ENCODE measurements around the gene MMRN2.
A peak's percentile ranks its signal among the peaks of the same experiment; 100 is the strongest.
"Not testable (repeated sequence)": the region's sequence is repeated elsewhere in the genome, so short reads cannot be mapped to it uniquely, and the experiment has no call there.

The MMRN2 gene

DNA sequence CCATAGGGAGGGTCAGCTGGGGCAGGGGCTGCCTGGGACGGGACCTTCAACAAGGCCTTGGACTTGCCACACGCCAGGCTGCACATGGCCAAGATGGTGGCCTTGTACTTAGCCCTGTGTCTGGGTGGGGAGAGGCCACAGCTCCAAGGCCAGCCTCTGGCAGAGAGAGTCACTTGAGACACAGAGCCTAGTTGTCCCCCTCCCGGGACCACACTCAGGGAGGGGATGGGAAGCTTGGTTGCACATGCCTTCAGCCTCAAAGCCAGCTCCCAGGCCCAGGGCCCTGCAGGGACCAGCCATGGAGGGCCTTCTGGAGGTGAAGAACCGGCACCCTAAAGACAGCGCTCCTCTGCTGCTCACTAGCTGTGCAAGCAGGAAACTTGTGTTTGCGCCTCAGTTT lies 16.7 kb downstream of the MMRN2 start:
- no peak for DNase-seq (ENCODE audit: low spot score)

DNA sequence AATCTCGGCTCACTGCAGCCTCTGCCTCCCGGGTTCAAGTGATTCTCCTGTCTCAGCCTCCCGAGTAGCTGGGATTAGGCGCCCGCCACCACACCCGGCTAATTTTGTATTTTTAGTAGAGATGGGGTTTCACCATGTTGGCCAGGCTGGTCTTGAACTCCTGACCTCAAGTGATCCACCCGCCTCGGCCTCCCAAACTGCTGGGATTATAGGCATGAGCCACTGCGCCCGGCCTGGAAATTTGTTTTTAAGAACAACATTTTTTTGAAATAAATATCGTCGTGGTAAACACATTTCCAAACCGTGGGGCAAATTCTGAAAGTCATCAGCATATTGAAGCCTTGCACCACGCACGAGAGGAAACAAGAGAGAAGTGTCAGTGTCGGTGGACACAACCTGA lies 17.3 kb downstream of the MMRN2 start:
- not testable (repeated sequence) for DNase-seq (ENCODE audit: low spot score)

DNA sequence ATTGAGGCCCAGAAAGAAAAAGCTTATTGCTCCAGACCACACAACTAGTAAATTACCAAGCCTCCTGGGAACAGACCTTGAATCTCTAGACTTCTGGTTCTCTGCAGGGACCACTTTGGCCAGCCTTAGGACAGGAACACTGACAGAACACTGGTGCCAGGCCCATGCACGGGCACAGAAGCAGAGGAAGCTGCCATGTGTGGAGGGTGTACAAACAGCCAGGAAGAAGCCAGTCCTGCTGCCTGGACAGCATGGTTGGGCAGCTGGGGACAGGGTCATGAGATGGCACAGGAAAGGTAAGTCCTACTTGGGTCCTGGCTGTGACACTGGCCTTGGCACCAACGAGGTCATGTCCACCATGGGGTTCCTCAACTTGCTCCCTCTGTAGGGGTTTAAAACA lies 19.2 kb downstream of the MMRN2 start:
- DNase-seq (ENCODE audit: low spot score), result no peak

DNA sequence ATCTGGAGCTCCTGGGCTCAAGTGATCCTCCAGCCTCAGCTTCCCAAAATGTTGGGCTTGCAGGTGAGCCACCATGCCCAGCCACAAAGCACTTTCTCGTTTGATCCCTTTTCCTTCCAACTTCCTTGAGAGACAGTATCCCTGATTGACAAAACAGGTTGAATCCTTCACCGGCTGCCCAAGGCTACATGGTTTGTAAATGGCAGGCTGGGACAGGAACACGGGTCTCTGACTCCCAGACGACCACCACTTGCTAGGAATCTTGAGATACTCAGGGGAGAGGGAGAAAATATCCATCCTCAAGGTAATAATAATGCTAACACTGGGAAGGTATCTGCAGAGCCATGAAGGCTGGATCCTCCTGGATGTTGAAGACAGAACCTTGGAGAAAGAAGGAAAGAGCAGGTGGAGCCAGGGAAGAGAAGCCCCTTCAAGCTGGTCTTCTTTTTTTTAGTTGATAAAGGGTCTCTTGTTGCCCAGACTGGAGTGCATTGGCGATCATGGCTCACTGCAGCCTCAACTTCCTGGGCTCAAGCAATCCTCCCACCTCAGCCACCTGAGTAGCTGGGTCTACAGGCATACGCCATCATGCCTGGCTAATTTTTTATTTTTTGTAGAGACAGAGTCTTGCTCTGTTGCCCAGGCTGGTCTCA lies 19.8 kb downstream of the MMRN2 start:
- no peak for DNase-seq (ENCODE audit: low spot score)

DNA sequence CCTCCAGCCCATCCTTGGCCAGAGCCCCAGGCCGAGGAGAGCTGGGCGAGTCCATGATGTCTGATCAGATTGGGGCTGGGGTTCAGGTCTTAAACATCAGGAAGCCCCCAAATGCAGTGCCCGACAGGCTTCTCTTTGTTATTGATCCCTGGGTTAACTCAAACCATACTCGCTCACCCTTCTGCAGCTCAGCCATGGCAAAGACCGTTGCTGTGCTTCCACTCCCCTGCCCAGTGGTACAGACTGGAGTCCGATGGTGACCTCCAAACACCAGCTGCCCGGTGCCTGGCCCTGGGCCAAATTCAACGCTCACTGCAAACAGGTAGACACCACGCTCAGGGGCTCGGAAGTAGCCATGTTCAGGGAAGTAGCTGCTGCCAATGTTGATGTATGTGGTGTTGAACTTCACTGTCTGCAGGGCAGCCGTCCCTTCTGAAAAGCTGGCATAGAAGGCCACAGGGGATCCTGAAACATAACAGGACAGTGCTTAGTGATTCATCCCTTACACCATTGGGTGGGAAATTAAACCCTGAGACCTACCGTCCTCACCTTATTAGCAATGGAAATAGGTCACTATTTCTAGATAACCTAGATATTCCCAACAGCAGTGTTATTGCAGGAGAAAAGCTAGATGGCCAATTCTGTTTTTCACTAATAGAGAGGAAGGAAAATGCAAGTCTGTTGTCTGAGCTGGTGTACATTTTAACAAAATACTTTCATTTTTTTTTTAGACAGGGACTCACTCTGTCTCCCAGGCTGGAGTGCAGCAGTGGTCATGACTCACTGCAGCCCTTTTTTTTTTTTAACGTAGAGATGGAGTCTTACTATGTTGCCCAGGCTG lies 20.5 kb downstream of the MMRN2 start:
- DNase-seq (ENCODE audit: low spot score), result no peak

DNA sequence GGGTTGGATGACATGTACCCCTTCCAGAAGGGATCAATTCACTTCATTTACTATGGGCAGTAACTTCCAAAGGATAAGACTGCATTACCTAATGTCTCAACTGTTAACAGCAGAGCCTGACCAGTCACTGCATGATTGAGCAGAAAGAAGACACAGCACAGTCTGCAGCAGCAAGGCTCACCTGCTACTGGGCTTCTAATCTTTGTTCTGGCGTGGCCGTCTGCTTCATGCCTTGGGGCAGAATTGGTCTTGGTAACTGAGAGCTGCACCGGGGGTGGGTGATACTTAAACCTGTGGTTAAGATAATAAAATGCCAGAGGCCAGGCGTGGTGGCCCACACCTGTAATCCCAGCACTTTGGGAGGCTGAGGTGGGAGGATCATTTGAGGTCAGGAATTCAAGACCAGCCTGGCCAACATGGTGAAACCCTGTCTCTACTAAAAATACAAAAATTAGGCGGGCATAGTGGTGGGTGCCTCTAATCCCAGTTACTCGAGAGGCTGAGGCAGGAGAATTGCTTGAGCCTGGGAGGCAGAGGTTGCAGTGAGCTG lies 23.2 kb downstream of the MMRN2 start:
- not testable (repeated sequence) for DNase-seq (ENCODE audit: low spot score)

DNA sequence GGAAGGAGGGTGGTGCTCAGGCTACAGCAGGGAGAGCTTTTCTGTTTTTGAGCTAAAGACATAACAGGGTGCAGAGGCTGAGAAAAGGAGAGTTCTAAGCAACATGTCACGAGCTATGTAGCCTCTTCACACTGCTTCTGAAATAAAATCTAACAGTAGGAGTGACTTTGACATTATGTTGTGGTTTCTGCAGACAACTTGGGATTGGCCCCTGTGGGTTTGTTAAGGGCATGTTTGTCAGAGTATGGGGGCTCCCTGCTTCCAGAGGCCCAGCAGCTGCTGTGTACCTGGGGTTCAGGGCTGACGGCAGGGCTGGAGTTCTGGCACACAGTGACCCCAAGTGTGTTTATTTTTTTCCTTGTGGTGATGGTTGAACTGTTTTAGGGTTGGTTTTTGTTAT lies 24.7 kb downstream of the MMRN2 start:
- DNase-seq (ENCODE audit: low spot score), result no peak

DNA sequence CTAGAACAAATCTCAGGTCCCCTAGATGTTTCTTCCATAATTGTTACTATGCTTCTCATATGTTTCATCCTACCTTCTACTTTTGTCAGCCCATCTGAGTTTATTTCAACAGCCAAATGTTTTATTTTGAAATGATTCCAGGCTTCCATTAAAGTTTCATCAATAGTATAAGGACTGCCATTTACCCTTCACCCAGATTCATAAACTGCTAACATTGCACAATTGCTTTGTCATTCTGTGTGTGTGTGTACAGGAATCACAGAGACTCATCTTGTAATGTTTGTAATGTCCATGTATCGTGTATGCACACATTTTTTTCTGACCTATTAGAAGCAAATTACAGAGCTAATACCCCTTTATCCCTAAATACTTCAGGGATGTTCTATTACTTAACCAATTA lies 25.5 kb downstream of the MMRN2 start:
- DNase-seq (ENCODE audit: low spot score), result no peak

DNA sequence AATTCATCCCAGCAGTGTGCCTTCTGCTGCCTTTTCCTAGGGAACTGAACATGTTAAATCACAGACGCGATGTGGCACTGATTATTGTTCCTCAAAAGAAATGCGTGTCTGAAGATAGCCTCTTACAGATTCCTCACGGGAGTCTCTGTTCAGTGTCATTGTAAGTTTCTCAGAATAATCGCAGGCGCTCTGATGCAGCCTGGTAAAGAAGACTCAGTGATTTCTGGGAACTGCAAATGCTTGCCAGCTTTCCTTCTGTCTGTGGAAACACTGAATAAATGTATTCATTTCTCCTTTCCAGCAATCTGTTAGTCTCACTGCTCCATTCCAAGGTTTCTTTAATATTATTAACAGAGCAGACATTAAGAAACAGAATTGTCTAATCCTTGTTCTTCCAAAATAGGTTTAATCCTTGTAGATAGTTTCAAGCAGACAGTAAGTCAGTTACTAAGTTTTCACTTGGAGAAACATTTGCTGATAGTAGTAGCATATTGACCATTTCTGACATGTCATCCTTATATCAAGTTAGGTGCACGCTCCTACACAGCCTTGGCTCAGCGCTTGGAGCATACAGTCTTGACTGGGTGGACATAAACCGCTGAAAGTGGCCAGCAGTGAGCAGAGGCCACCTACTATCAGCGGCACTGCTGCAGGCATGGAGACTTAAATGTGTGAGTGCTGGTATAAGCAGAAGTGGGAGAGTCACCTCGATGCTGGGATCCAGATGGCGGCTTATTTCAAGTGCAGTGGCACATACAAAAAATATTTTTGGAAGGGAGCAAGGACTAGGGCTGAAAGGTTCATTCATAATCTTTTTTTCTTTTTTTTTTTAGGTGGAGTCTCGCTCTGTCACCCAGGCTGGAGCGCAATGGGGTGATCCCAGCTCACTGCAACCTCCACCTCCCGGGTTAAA lies 27.7 kb downstream of the MMRN2 start:
- DNase-seq (ENCODE audit: low spot score), result no peak

DNA sequence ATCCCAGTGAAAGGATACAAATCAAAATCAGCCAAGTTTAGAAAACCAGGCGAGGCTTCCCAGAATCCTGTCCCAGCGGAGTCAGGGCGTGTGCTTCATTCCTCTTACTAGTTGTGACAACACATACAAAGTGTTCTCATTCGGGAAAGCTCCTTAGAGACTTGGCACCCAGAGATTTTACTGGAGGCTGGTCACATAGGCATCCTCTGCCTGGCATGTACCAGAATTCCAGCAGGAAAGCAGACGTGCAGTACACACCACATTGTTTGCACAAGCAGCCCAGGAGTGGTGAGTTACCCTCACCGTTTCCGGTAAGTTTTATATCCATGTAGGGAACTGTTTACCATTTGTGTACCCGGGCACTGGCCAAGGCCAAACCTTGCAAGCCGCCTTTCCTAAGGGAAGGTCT lies 34.9 kb downstream of the MMRN2 start:
- DNase-seq (ENCODE audit: low spot score), result no peak

DNA sequence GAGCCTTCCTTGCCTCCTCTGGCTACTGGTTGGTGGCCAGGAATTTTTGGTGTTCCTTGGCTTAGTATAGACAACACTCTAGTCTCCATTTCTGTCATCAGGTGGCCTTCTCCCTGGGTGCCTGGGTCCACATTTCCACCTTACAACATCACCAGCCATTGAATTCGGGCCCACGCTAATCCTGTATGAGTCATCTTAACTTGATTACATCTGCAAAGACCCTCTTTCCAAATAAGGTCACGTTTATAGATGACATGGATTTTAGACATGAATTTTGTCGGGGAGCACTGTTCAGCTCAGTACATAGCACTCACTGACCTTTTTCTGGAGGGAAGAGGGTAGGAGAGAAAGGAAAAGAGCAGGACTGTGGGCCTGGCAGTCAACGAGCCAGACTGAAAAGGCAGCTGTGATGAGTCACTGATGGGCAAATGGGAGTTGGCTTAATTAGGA lies 39.4 kb downstream of the MMRN2 start:
- DNase-seq (ENCODE audit: low spot score), result no peak

DNA sequence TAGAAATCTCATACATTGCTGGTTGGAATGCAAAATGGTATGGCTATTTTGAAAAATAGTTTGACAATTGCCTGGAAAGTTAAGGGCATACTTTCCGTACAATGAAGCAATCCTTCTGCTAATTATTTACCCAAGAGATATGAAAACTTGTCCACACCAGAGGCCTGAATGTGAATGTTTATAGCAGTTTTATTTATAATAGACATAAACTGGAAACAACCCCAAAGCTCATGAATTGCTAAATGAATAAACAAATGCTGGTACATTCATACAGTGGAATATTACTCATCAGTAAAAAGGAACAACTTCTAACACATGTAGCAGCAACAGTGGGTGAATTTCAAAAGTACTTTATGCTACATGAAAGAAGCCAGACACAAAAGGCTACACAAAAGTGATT lies 42.7 kb downstream of the MMRN2 start:
- no peak for DNase-seq (ENCODE audit: low spot score)

DNA sequence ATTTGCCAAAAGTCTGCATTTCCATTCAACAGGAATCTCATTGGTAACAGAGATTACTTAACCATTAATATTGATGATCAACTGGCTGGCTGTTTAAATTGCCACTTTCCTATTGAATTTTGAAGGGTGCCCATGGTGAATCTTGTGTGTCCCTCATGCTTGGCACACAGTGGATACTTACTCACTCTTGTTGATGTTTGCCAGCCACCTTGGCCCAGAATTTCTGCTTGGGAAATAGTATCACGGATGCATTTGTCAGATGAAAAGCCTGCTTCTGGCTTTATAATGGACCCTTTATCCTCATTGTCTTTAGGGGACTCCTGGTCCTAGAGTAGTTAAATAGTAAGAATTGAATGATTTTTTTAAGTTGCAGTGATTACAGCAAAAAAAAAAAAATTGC lies 52.0 kb downstream of the MMRN2 start:
- DNase-seq (ENCODE audit: low spot score), result no peak

DNA sequence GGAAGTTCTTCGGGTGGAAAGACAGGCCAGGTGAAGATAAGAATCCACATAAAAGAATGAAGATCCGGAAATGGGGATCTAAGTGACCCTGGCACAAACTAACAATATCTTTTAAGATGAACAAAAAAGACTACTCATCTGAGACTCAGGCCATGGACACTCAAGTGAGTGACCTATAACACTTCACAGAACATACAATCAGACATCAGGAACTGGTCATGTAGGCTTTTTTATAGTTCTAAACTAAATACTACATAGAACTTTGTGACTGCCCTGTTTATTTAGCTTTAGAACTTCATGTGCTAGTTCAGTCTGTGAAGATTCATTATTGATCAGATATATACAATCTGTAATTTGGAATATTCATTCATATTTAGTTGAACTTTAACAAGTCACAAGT lies 52.8 kb downstream of the MMRN2 start:
- DNase-seq (ENCODE audit: low spot score), result no peak

DNA sequence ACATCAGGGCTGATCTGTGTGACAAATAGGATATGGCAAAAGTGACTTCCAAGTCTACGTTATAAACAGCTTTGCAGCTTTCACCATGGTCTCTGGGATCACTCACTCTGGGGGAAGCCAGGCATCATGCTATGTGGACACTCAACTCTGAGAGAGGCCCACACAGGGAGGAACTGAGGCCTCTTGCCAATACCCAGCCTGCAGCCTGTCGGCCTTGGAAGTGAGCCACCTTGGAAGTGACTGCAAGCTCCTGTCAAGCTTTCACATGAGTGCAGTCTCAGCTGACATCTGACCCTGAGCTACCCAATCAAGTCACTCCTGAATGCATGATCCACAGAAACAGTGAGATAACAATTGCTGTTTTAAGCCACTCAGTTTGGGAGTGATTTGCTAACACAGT lies 56.5 kb downstream of the MMRN2 start:
- DNase-seq (ENCODE audit: low spot score), result peak; percentile 42

DNA sequence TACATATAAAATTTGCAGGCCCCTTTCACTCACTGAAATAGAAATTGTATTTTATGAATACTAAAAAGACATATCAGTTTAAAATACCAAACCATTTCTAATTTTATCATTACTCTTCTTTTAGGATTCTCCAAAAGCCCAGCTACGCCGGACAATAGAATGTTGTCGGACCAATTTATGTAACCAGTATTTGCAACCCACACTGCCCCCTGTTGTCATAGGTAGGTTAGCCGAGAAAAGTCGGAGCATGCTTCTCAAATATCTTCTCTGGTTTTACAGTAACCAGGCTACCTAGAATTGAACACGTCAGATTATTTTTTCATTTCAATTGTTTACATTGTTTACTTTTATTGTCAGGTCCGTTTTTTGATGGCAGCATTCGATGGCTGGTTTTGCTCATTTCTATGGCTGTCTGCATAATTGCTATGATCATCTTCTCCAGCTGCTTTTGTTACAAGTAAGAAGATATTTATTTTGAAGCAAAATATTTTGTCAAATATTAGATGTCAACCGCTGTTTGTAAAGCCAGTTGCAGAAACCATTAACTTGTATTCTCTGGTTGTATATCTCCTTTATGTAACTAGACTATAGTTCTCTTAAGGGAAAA lies 57.6 kb downstream of the MMRN2 start:
- DNase-seq (ENCODE audit: low spot score), result peak; percentile 69

DNA sequence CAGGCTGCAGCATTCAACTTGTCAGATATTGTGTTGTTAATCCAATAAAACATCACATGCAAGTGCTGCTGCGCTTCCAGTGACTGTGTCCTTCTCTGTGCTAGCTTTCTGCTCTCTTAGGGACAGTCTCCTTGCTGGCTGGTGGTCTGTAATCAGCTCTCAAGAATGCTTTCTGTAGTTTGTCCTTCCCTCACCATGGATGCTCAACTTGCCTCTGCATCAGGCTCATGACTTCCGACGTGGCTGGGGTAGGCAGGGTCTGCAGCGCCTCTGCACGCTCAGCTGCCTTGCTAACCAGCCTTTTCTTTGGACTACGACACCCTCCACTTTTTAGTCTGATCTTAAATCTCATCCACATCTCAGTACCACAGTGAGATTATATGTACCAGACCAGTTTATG lies 58.3 kb downstream of the MMRN2 start:
- no peak for DNase-seq (ENCODE audit: low spot score)

DNA sequence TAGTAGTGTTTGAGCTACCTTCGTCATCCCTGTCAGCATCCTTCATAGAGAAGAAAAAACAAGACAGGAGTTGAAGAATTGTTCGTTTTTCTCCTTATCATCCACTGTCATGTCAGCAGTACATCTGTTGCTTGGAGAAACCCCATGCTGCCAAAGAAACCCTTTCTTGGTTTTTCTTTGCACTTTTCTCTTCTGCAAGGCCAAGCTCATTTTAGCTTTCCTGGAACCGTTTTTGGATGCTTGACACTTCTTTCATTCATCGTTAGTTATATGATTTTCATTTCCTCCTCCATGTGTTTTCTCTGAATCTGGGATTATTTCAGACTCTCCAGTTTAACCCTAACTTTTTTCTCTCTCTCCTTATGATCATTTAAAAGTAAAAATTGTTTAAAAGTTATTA lies 58.9 kb downstream of the MMRN2 start:
- DNase-seq (ENCODE audit: low spot score), result no peak

DNA sequence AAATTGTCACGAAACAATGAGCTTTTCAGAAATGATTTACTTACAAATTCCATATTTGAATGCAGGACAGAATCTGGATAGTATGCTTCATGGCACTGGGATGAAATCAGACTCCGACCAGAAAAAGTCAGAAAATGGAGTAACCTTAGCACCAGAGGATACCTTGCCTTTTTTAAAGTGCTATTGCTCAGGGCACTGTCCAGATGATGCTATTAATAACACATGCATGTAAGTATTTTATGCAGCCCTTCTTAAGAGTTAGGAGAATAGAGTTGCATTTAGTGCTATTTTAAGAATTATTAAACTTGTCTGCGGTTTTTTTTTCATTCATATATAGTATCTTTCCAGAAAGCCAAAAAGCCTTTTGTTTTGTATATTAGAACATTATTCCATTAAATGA lies 67.4 kb downstream of the MMRN2 start:
- DNase-seq (ENCODE audit: low spot score), result no peak

DNA sequence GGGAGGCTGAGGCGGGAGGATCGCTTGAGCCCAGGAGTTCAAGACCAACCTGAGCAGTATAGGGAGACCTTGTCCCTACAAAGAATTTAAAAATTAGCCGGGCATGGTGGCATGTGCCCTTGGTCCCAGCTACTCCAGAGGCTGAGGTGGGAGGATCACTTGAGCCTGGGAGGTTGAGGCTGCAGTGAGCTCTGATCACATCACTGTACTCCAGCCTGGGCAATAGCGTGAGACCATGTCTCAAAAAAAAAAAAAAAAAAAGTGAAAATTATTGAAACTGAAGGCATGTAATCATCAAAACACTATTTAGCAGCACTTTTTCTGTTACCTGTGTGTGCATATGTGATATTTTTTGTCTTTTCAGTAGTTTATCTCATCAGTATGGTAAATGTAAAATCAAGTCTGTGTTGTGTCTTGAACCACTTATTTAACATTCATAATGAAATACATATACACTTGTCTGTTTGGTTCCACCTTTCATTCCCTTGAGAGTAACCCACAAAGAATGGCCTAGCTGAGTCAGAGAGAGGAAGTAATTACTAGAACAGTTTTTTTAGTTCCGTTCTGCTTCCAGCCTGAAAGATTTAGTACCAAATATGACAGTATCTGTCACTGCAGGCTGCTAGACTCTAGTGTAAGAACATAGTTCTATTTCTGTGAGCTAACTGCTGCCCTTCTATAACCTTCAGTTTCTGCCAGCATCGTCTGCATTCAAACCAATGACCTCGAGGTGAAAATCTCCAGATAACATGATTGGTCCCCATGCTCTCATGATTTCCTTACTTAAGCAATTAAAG lies 68.6 kb downstream of the MMRN2 start:
- DNase-seq (ENCODE audit: low spot score), result no peak
